Uterus (tissue), 4 donors: ENCODE results near the gene IRGQ. TPM values are rescaled to one million over a fixed set of nuclear protein-coding genes. Genes with fewer than 3 reads are reported as not detected.
A peak's percentile ranks its signal among the peaks of the same experiment; 100 is the strongest.

Experiments used
- DNase-seq, 2 donors: peaks; one replicate each; pipeline ENCODE4 v3.0.0-alpha.2; 2019 to 2020
- H3K27ac ChIP-seq, 2 donors: fragments of 200-600 bp; sonication (generic); 1 replicate in 1 of 2; 2 replicates in 1 of 2; pipeline ENCODE4 v1.5.1; 2016 to 2018
- H3K27me3 ChIP-seq, 2 donors: fragments of 200-600 bp; sonication (generic); one replicate each; pipeline ENCODE4 v1.5.1; 2018 to 2019; ENCODE audit warnings: control low read depth in 1 of 2
- H3K36me3 ChIP-seq, 2 donors: fragments of 200-600 bp; sonication (generic); one replicate each; pipeline ENCODE4 v1.5.1; 2019; ENCODE audit warnings: control low read depth in 1 of 2
- H3K4me1 ChIP-seq, 2 donors: fragments of 200-600 bp; sonication (generic); one replicate each; pipeline ENCODE4 v1.5.1; 2018 to 2019; ENCODE audit warnings: control low read depth in 1 of 2
- H3K4me3 ChIP-seq, 2 donors: fragments of 200-600 bp; sonication (generic); 1 replicate in 1 of 2; 2 replicates in 1 of 2; pipeline ENCODE4 v1.5.1; 2018 to 2019; ENCODE audit warnings: mild to moderate bottlenecking in 1 of 2
- H3K9me3 ChIP-seq, 2 donors: fragments of 200-600 bp; sonication (generic); one replicate each; pipeline ENCODE4 v1.5.1; 2019; ENCODE audit warnings: control low read depth in 1 of 2
- POLR2A ChIP-seq, 2 donors: fragments of 450-650 bp; IDR thresholded peaks; one replicate each; pipeline ENCODE4 v1.6.1; 2016; ENCODE audit warnings: antibody characterized with exemption in 2 of 2, mild to moderate bottlenecking in 1 of 2, moderate library complexity in 1 of 2
- intact Hi-C: fragments of 100-400 bp; cut with DNase I; formaldehyde crosslinking; loops from one replicate; pipeline ENCODE4 v1.15.1; 2023; ENCODE audit warnings: low total_unique reads
- total RNA-seq, 4 donors: library from RNA; depleted of rRNA in 3 of 4; stranded (reverse); fragments of >200 nt in 3 of 4; gene quantifications; one replicate each; pipeline versions ENCODE4 v1.1.0 to v1.2.4, GENCODE V29; 2014 to 2023
- TF ChIP-seq, protein P1 (sequence below), 4 experiments: fragments of 200-600 bp in 2 of 4; fragments of 450-650 bp in 2 of 4; sonication (generic) in 2 of 4; IDR thresholded peaks; one replicate each; pipeline ENCODE4 v1.5.1; 2016 to 2019; ENCODE audit warnings: antibody characterized with exemption in 4 of 4, mild to moderate bottlenecking in 2 of 4, moderate library complexity in 1 of 4
- donor health status: DM: yes; HTN: yes; CAD: no.

Gene IRGQ
- total RNA-seq, 4 donors from 2014 or later, result 4.1 to 31.0 (median 17.2) TPM

GRCh38 chr19:43534816-43535761, 60.8 kb downstream of the IRGQ start:
- intact Hi-C loops, result no loop called here
- peak overlapping the region; percentile 90 to 96 for H3K27ac ChIP-seq
- H3K4me3 ChIP-seq, result no peak overlapping the region
- no peak for TF ChIP-seq POLR2A (IDR thresholded peaks at IDR 0.05)
- TF ChIP-seq, protein P1, sequence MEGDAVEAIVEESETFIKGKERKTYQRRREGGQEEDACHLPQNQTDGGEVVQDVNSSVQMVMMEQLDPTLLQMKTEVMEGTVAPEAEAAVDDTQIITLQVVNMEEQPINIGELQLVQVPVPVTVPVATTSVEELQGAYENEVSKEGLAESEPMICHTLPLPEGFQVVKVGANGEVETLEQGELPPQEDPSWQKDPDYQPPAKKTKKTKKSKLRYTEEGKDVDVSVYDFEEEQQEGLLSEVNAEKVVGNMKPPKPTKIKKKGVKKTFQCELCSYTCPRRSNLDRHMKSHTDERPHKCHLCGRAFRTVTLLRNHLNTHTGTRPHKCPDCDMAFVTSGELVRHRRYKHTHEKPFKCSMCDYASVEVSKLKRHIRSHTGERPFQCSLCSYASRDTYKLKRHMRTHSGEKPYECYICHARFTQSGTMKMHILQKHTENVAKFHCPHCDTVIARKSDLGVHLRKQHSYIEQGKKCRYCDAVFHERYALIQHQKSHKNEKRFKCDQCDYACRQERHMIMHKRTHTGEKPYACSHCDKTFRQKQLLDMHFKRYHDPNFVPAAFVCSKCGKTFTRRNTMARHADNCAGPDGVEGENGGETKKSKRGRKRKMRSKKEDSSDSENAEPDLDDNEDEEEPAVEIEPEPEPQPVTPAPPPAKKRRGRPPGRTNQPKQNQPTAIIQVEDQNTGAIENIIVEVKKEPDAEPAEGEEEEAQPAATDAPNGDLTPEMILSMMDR (IDR thresholded peaks at IDR 0.05), result peak; percentile 34 to 64 (median 48)
- DNase-seq, result peak; percentile 70 to 73
- no peaks in the 10 kb centered on the region for H3K36me3 ChIP-seq
- no peaks in the 10 kb centered on the region for H3K27me3 ChIP-seq
- H3K9me3 ChIP-seq, result peaks cover 0 to 5% of the 10 kb centered on the region in 2 donors
- peaks cover 0 to 4% of the 10 kb centered on the region in 2 donors for H3K4me1 ChIP-seq

Other genes with a start within 250 kb of the IRGQ start
- gene CD177, start 242.4 kb downstream of the IRGQ start, total RNA-seq, result 1 to 10 TPM in 2 of 4 donors, under 1 TPM in 1, not detected in 1; 0.24 to 1.3 (median 1.1) TPM
- gene TEX101, start 181.2 kb downstream of the IRGQ start, total RNA-seq, result not detected
- gene LYPD3, start 130.5 kb downstream of the IRGQ start, total RNA-seq, result 1 to 10 TPM in 1 of 4 donors, under 1 TPM in 1, not detected in 2; 0.28 to 2.4 TPM
- gene PHLDB3, start 91.4 kb downstream of the IRGQ start, total RNA-seq, result 10 to 100 TPM in 2 of 4 donors, under 1 TPM in 2; 0.51 to 27.1 (median 6.1) TPM
- gene ETHE1, start 68.9 kb downstream of the IRGQ start, total RNA-seq, result 10 to 100 TPM in 2 of 4 donors, 1 to 10 TPM in 1, under 1 TPM in 1; 0.77 to 29.0 (median 12.5) TPM
- 1 to 10 TPM in 1 of 4 donors, under 1 TPM in 1, not detected in 2; 0.21 to 2.8 TPM for gene ZNF575, start 62.9 kb downstream of the IRGQ start, total RNA-seq
- gene XRCC1, start 20.6 kb downstream of the IRGQ start, total RNA-seq, result 10 to 100 TPM; 22.7 to 53.2 (median 30.7) TPM
- gene PINLYP, start 20.3 kb downstream of the IRGQ start, total RNA-seq, result 10 to 100 TPM in 3 of 4 donors, 1 to 10 TPM in 1; 4.6 to 46.5 (median 10.3) TPM
- 10 to 100 TPM in 3 of 4 donors, 1 to 10 TPM in 1; 2.4 to 19.0 (median 12.6) TPM for gene ZNF576, start 461 bp upstream of the IRGQ start, total RNA-seq
- under 1 TPM in 1 of 4 donors, not detected in 3; 0.58 TPM for gene SRRM5, start 16.0 kb upstream of the IRGQ start, total RNA-seq
- gene ZNF428, start 23.5 kb upstream of the IRGQ start, total RNA-seq, result 10 to 100 TPM in 3 of 4 donors, 1 to 10 TPM in 1; 1.5 to 83.3 (median 44.5) TPM
- gene CADM4, start 43.7 kb upstream of the IRGQ start, total RNA-seq, result 10 to 100 TPM in 2 of 4 donors, 1 to 10 TPM in 2; 2.1 to 18.6 (median 10.5) TPM
- gene PLAUR, start 74.0 kb upstream of the IRGQ start, total RNA-seq, result 10 to 100 TPM; 15.6 to 69.9 (median 26.7) TPM
- gene IRGC, start 119.9 kb upstream of the IRGQ start, total RNA-seq, result not detected
- 10 to 100 TPM; 14.9 to 44.9 (median 27.2) TPM for gene SMG9, start 158.8 kb upstream of the IRGQ start, total RNA-seq
- 1 to 10 TPM in 3 of 4 donors, under 1 TPM in 1; 0.77 to 9.2 (median 5.6) TPM for gene KCNN4, start 184.8 kb upstream of the IRGQ start, total RNA-seq
- gene LYPD5, start 206.3 kb upstream of the IRGQ start, total RNA-seq, result 1 to 10 TPM in 2 of 4 donors, under 1 TPM in 2; 0.51 to 1.9 (median 0.88) TPM
- gene ZNF283, start 231.2 kb upstream of the IRGQ start, total RNA-seq, result 10 to 100 TPM in 3 of 4 donors, 1 to 10 TPM in 1; 1.8 to 52.6 (median 14.1) TPM